HCT116 (cell line): Measurements from ENCODE around the gene PRKG1. TPM values are rescaled to one million over a fixed set of nuclear protein-coding genes. Genes with fewer than 3 reads are reported as not detected.
"Not testable (repeated sequence)": the region's sequence is repeated elsewhere in the genome, so short reads cannot be mapped to it uniquely, and the experiment has no call there.

Source experiments
- ATAC-seq: fragments of 200-7000 bp; cut with Tn5 transposase; 2 replicates; pipeline ENCODE4 v1.9.1; 2020; ENCODE audit warnings: mild to moderate bottlenecking, moderate library complexity
- BruUV-seq: library from RNA; stranded (reverse); fragments of 400-500 nt; replicated peaks from 2 replicates; lab custom pipeline; 2021; lab: Mats Ljungman, UMichigan
- CTCF ChIA-PET: fragments of 300-600 bp; sonication (Branson Sonifier 250); formaldehyde crosslinking; loops from one replicate; lab custom pipeline; 2021; ENCODE audit warnings: antibody characterized with exemption; lab: Charles Lee
- POLR2A ChIA-PET: fragments of 300-600, 350-600 bp; sonication (Branson Sonifier 250); formaldehyde crosslinking; loops from one replicate; lab custom pipeline; 2021; ENCODE audit warnings: antibody characterized with exemption; lab: Charles Lee
- RAD21 ChIA-PET, 2 experiments: fragments of 300-600 bp; sonication (Branson Sonifier 250); formaldehyde crosslinking; loops; one replicate each; lab custom pipeline; 2023; ENCODE audit warnings: low total read pairs in 2 of 2; ENCODE audit not compliant: uncharacterized antibody in 2 of 2, unreplicated experiment in 2 of 2, low non-redundant PET in 1 of 2; lab: Charles Lee
- DNase-seq: peaks from one replicate; pipeline ENCODE4 v3.0.0-alpha.2; 2010; ENCODE audit warnings: low read depth, low spot score
- H2AFZ ChIP-seq: fragments of 200-600 bp; shearing (Covaris generic), sonication (generic); 2 replicates; pipeline ENCODE4 v1.6.1; 2017; ENCODE audit warnings: low read depth, mixed run types, mixed read lengths, antibody characterized with exemption, low read length; ENCODE audit not compliant: poor library complexity, severe bottlenecking
- H3K27ac ChIP-seq: 2 replicates; pipeline ENCODE4 v1.5.1; 2012; ENCODE audit warnings: low read depth, low read length
- H3K27me3 ChIP-seq: fragments of 200-600 bp; sonication (generic); 2 replicates; pipeline ENCODE4 v1.6.1; 2016; ENCODE audit warnings: mixed run types, low read length, mixed read lengths; ENCODE audit not compliant: insufficient read depth
- H3K36me3 ChIP-seq, 2 experiments: fragments of 200-500 bp in 1 of 2; fragments of 200-600 bp in 1 of 2; sonication (Bioruptor generic) in 1 of 2; sonication (generic) in 1 of 2; 2 replicates each; pipeline versions ENCODE4 v1.5.1 to v1.6.1; 2014 to 2016; ENCODE audit warnings: low read length in 2 of 2, inconsistent platforms in 1 of 2, mixed read lengths in 1 of 2, mixed run types in 1 of 2; ENCODE audit not compliant: insufficient read depth in 2 of 2, control insufficient read depth in 1 of 2
- H3K4me1 ChIP-seq, 2 experiments: fragments of 200-600 bp in 1 of 2; sonication (generic) in 1 of 2; 2 replicates each; pipeline versions ENCODE4 v1.5.1 to v1.6.1; 2012 to 2017; ENCODE audit warnings: low read length in 2 of 2, inconsistent platforms in 1 of 2, mild to moderate bottlenecking in 1 of 2, mixed read lengths in 1 of 2, mixed run types in 1 of 2, moderate library complexity in 1 of 2; ENCODE audit not compliant: insufficient read depth in 2 of 2, control insufficient read depth in 1 of 2
- H3K4me2 ChIP-seq: fragments of 200-600 bp; sonication (generic); 2 replicates; pipeline ENCODE4 v1.6.1; 2017; ENCODE audit warnings: mixed run types, low read length, mixed read lengths
- H3K4me3 ChIP-seq, 2 experiments: fragments of 200-600 bp in 1 of 2; sonication (generic) in 1 of 2; replicated peaks in 1 of 2; 2 replicates each; pipeline ENCODE4 v1.5.1; 2011 to 2016; ENCODE audit warnings: low read length in 2 of 2, control low read depth in 1 of 2, low read depth in 1 of 2, mild to moderate bottlenecking in 1 of 2, mixed read lengths in 1 of 2, mixed run types in 1 of 2
- H3K79me2 ChIP-seq: fragments of 200-600 bp; sonication (generic); 2 replicates; pipeline ENCODE4 v1.6.1; 2017; ENCODE audit warnings: mild to moderate bottlenecking, mixed run types, low read length, moderate library complexity, mixed read lengths; ENCODE audit not compliant: insufficient read depth
- H3K9ac ChIP-seq: fragments of 200-600 bp; sonication (generic); 2 replicates; pipeline ENCODE4 v1.6.1; 2016; ENCODE audit warnings: low read length, mixed read lengths
- H3K9me2 ChIP-seq: fragments of 200-600 bp; sonication (generic), shearing (Covaris generic); 2 replicates; pipeline ENCODE4 v1.6.1; 2017; ENCODE audit warnings: mixed run types, mild to moderate bottlenecking, moderate library complexity; ENCODE audit not compliant: insufficient read depth
- H3K9me3 ChIP-seq, 2 experiments: fragments of 200-500 bp in 1 of 2; fragments of 200-600 bp in 1 of 2; sonication (Bioruptor generic) in 1 of 2; sonication (generic) in 1 of 2; 2 replicates each; pipeline ENCODE4 v1.6.1; 2014 to 2017; ENCODE audit warnings: low read length in 2 of 2, mixed read lengths in 2 of 2, inconsistent platforms in 1 of 2, low read depth in 1 of 2, mild to moderate bottlenecking in 1 of 2, mixed run types in 1 of 2, moderate library complexity in 1 of 2; ENCODE audit not compliant: control insufficient read depth in 1 of 2, insufficient read depth in 1 of 2
- H4K20me1 ChIP-seq: fragments of 200-600 bp; sonication (generic), shearing (Covaris generic); 2 replicates; pipeline ENCODE4 v1.6.1; 2017; ENCODE audit warnings: mixed run types, mild to moderate bottlenecking, moderate library complexity; ENCODE audit not compliant: insufficient read depth
- CBX3 ChIP-seq: IDR thresholded peaks from 2 replicates; pipeline ENCODE4 v1.6.1; 2012; ENCODE audit warnings: low read depth
- EZH2phosphoT487 ChIP-seq: fragments of 200-600 bp; IDR thresholded peaks from 2 replicates; pipeline ENCODE4 v1.6.1; 2018; ENCODE audit warnings: antibody characterized with exemption, borderline replicate concordance
- FOSL1 ChIP-seq: IDR thresholded peaks from 2 replicates; pipeline ENCODE4 v1.6.1; 2012; ENCODE audit warnings: low read depth
- JUND ChIP-seq: IDR thresholded peaks from 2 replicates; pipeline ENCODE4 v1.6.1; 2012
- POLR2A ChIP-seq: IDR thresholded peaks from 2 replicates; pipeline ENCODE4 v1.7.0; 2011; ENCODE audit warnings: borderline replicate concordance; ENCODE audit not compliant: insufficient read depth, insufficient read length; ENCODE audit errors: extremely low read depth
- SRF ChIP-seq: IDR thresholded peaks from 2 replicates; pipeline ENCODE4 v1.6.1; 2012; ENCODE audit warnings: low read depth
- intact Hi-C: fragments of 100-400 bp; cut with micrococcal nuclease; formaldehyde crosslinking; loops from 2 replicates; pipeline ENCODE4 v1.10.0; 2022
- total RNA-seq: library from RNA; stranded (reverse); gene quantifications from one replicate; pipeline ENCODE4 v1.2.1, GENCODE V29; 2021; ENCODE audit not compliant: unreplicated experiment
- TF ChIP-seq, protein P1 (sequence below): IDR thresholded peaks from 2 replicates; pipeline ENCODE4 v1.6.1; 2012
- TF ChIP-seq, protein P2 (sequence below), 3 experiments: fragments of 200-600 bp in 1 of 3; sonication (generic) in 1 of 3; IDR thresholded peaks in 2 of 3; conservative IDR thresholded peaks in 1 of 3; 2 replicates each; pipeline ENCODE4 v1.5.1; 2012 to 2017; ENCODE audit warnings: low read depth in 2 of 3, low read length in 2 of 3, antibody characterized with exemption in 1 of 3, borderline replicate concordance in 1 of 3, control low read depth in 1 of 3, mild to moderate bottlenecking in 1 of 3, mixed read lengths in 1 of 3, mixed run types in 1 of 3, moderate library complexity in 1 of 3; ENCODE audit not compliant: insufficient read depth in 1 of 3

PRKG1 gene
- total RNA-seq, 1 experiment from 2014 or later, result 1.4 TPM

DNA sequence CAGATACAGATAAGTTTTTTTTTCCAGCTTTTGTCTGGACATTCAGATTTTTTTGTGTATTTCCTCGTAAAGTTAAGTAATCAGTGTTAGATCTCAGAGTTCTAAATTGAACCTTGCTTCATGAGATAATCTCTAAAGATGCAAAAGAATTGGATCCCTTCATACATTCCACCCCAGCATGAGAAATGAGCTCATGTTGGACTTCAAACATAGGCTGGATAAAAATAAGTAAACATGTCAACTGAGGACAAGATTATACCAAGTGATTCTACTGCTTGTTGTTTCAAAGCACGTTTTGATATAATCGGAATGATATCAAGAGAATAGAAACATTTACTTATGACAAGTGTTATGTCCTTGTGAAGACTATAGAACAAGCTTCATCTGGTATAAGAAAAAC is 1122.8 kb downstream of the PRKG1 start:
- no TSS peak for BruUV-seq

DNA sequence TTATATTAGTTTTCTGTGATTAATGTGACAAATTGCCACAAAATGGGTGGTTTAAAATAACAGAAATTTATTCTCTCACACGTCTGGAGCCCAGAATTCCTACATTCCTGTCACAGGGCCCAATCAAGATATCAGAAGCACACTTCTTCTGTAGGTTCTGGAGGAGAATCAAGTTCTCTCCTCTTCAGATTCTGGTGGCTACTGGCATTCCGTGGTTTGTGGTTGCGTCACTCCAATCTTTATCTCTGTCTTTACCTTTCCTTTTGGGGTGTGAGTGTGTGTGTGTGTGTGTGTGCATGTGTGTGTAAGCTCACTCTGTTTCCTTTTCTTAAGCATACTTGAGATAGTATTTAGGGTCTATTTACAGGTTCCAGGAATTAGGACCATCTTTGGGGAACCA is 1124.3 kb downstream of the PRKG1 start:
- no TSS peak for BruUV-seq
- Histone ChIP-seq H3K4me3 (no peak overlapping the region), H3K9ac (no peak overlapping the region), H3K4me2 (no peak overlapping the region), H3K27me3 (no peaks in the 10 kb centered on the region), H3K27ac (no peak overlapping the region), H3K36me3 (no peaks in the 10 kb centered on the region), H4K20me1 (no peaks in the 10 kb centered on the region), H3K9me3 (no peaks in the 10 kb centered on the region), H3K79me2 (no peaks in the 10 kb centered on the region), H2AFZ (no peak overlapping the region)
- intact Hi-C loops, result no loop called here
- ChIA-PET POLR2A (no interaction called here), RAD21 (no interaction called here)
- no peak for ATAC-seq
- TF ChIP-seq JUND (no peak), CBX3 (no peak), POLR2A (no peak), FOSL1 (no peak), EZH2phosphoT487 (no peak), SRF (no peak)
- TF ChIP-seq, protein P1, sequence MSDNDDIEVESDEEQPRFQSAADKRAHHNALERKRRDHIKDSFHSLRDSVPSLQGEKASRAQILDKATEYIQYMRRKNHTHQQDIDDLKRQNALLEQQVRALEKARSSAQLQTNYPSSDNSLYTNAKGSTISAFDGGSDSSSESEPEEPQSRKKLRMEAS, result no peak
- TF ChIP-seq, protein P2, sequence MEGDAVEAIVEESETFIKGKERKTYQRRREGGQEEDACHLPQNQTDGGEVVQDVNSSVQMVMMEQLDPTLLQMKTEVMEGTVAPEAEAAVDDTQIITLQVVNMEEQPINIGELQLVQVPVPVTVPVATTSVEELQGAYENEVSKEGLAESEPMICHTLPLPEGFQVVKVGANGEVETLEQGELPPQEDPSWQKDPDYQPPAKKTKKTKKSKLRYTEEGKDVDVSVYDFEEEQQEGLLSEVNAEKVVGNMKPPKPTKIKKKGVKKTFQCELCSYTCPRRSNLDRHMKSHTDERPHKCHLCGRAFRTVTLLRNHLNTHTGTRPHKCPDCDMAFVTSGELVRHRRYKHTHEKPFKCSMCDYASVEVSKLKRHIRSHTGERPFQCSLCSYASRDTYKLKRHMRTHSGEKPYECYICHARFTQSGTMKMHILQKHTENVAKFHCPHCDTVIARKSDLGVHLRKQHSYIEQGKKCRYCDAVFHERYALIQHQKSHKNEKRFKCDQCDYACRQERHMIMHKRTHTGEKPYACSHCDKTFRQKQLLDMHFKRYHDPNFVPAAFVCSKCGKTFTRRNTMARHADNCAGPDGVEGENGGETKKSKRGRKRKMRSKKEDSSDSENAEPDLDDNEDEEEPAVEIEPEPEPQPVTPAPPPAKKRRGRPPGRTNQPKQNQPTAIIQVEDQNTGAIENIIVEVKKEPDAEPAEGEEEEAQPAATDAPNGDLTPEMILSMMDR (IDR thresholded peaks at IDR 0.05 in 2 of 3, conservative IDR thresholded peaks at IDR 0.05 in 1 of 3; ENCODE audit: borderline replicate concordance in 1 of 3, insufficient read depth in 1 of 3, low read depth in 2 of 3, low read length in 2 of 3), result no peak
- TF ChIP-seq, all 23 proteins: peak for 0
- no peak for DNase-seq
- no peaks in the 10 kb centered on the region for H3K4me1 ChIP-seq
- H3K9me2 ChIP-seq, result no peaks in the 10 kb centered on the region
- CTCF ChIA-PET, result no interaction called here

More for the DNA sequence above, 1122.8 kb downstream of the PRKG1 start:
- Histone ChIP-seq H3K9ac (no peak overlapping the region), H3K9me3 (no peaks in the 10 kb centered on the region), H3K79me2 (no peaks in the 10 kb centered on the region), H3K4me2 (no peak overlapping the region), H3K4me3 (no peak overlapping the region), H3K36me3 (no peaks in the 10 kb centered on the region), H3K27ac (no peak overlapping the region), H3K27me3 (no peaks in the 10 kb centered on the region), H3K9me2 (no peaks in the 10 kb centered on the region), H3K4me1 (no peaks in the 10 kb centered on the region), H4K20me1 (no peaks in the 10 kb centered on the region), H2AFZ (no peak overlapping the region)
- no peak for TF ChIP-seq POLR2A
- ChIA-PET RAD21 (no interaction called here), CTCF (no interaction called here), POLR2A (no interaction called here)
- DNase-seq (no peak), ATAC-seq (no peak)
- intact Hi-C loops, result no loop called here

DNA sequence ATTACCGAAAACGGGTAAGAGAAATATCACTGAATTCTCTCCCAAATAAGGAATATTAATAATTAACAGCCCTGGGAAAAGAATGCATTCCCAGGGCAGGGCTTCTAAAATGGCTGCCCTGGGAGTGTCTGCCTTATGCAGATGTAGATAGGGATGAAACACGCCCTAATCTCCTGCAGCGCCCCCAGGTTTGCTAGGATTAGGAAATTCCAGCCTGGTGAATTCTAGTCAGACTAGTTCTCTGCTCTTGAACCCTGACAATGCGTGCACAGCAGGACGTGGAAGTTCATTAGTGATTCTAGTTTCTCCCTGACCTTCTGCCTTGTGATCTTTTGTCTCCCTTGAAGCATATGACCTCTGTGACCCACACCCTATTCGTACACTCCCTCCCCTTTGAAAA is 1130.6 kb downstream of the PRKG1 start:
- H3K9ac ChIP-seq, H3K9me3 ChIP-seq, H4K20me1 ChIP-seq, H3K4me1 ChIP-seq, DNase-seq, BruUV-seq, POLR2A ChIA-PET, H3K36me3 ChIP-seq, RAD21 ChIA-PET, ATAC-seq, H2AFZ ChIP-seq, intact Hi-C loops, CTCF ChIA-PET, H3K79me2 ChIP-seq, H3K27me3 ChIP-seq, H3K4me2 ChIP-seq, H3K27ac ChIP-seq, H3K4me3 ChIP-seq, H3K9me2 ChIP-seq: not testable (repeated sequence)
